Activated CD4-positive, alpha-beta T cell treated with anti-CD3 and anti-CD28 coated beads, Interleukin-2, Interleukin-4, amounts not matched to agents 100 ng/mL and 50 ng/mL, durations not matched to agents 16 hours and 8 hours (primary cell): ENCODE data around the gene STPG1.

Experiments used
- DNase-seq: peaks from one replicate; pipeline ENCODE4 v3.0.0-alpha.2; 2020; ENCODE audit warnings: low spot score

Gene STPG1

DNA sequence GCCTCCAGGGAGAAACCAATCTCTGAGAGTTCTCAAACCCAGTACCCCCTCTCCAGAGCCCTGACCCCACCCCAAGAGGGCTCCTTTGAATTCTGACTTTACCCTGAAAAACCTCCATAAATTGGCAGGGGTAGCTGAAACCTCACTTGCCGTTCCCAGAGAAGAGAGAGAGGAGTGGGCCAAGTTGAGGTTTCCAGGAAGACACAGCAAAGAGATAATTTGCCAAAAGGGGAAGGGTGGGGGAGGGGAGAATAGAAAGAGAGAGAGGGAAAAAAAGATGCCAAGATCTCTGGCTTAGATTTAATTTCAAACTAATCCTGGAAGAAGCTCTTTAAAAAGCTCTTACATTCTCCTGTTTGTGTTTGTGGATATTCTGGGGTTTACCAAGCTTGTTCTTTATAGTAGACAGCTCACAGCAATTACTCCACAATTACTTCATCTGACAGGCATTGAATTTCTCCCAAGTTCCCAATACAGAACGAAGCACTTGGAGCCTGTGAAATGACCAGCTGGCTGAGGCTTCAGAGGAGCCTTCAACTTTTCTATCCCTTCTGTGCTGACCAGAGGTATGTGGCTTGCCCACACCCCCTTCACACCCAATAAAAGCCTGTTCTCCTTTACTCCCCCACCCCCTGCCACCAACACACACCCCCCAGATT lies 95.5 kb downstream of the STPG1 start:
- DNase-seq = no peak

- no peak for DNase-seq
These were observed 96.5 kb downstream of the STPG1 start for GRCh38 chr1:24317081-24317480.

DNA sequence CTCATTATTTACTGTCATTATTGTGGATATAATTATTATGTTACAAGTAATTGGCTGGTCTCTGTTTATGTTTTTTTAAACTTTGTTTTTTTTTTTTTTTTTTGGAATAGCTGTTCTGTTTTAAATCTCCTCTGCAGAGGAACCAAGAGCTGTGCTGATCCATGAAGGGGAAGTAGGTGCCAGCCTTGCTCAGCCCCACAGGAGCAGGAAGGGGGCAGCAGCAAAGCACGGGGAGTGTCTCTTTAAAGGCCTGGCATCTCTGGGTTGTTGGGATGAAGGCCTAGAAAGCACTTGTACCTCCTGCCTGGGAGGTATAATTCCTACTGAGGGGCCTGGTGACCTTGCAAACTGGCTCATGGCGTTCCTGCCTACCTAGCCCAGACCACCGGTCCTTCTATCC lies 96.9 kb downstream of the STPG1 start:
- DNase-seq = no peak

- DNase-seq = no peak
These were observed 98.2 kb downstream of the STPG1 start for GRCh38 chr1:24315391-24315790.

GRCh38 chr1:24311741-24312140 lies 101.8 kb downstream of the STPG1 start:
- DNase-seq = no peak

GRCh38 chr1:24311234-24311633 lies 102.3 kb downstream of the STPG1 start:
- DNase-seq = no peak

GRCh38 chr1:24309762-24310485 lies 103.7 kb downstream of the STPG1 start:
- peak; percentile 33 for DNase-seq

DNA sequence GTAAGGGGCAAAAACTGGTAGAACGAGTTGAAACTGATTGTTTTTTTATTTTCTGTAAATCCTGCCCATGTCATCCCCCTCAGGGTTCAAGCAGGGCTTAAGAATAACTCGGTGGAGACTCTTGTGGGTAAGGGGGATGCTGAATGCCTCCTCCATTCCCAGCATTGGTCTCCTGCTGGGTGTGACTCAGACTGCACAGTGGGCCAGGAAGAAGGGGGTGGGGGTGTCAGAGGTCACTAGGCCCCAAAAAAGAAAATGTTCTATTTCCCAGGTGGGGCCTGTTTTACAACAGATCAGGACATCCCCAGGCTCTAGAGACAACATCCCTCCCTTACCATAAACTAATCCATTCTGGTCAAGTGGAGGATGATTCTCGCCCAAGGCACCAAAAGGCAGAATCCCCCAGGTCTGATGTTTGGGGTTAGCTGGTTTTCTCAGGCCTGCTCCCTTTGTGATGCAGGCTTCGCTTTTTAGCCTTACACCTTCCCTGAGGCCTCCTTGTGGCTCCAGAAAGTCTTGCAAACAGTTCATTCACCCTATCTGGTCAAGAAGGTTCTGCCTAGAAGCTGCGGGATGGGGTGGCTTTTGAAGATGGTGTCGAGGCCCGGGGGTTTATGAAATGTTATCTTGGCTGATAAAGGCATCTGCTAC lies 105.1 kb downstream of the STPG1 start:
- DNase-seq = no peak
